Lower leg skin (tissue), 3 donors: ENCODE results near the gene ANKS6.

Experiments used
- POLR2A ChIP-seq, 2 donors: fragments of 450-650 bp; IDR thresholded peaks; one replicate each; pipeline ENCODE4 v1.6.1; 2016 to 2017; ENCODE audit warnings: antibody characterized with exemption in 2 of 2, mild to moderate bottlenecking in 1 of 2, moderate library complexity in 1 of 2
- TF ChIP-seq, protein P1 (sequence below), 3 donors: fragments of 450-650 bp; IDR thresholded peaks; one replicate each; pipeline ENCODE4 v1.5.1; 2016; ENCODE audit warnings: antibody characterized with exemption in 3 of 3, mild to moderate bottlenecking in 3 of 3, moderate library complexity in 2 of 3

DNA sequence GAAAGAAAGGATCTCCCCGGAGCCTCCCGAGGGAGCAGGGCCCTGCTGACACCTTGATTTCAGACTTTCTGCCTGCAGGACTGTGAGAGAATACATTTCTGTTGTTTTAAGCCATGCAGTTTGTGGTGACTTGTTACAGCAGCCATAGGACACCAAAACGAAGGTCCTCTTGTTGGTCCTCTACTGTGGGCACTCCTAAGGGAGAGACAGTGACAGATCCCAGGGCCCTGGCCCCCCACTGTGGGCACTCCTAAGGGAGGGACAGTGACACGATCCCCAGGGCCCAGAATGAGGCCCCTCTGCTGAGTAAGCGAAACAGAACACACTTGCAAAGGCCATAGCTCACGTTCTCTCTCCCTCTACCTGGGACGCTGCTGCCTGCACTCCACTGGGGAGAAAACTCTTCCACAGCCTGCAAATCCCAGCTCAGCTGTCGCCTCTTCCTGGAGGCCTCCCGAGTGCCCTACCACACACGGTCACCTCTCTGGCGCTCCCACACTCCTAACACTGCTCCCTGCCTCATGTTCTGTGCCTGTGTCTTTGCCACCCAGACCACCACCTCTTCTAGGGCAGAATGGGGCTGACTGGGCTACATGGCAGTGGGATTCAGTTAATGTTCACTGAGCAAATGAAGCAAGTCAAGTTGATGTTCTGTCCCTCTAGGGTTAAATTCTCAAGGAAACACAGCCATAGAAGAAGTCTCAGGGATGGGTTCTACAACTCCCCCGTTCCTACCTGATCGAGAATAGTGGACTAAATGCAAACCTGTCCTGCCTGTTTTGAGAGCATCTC is 23.8 kb downstream of the ANKS6 start:
- TF ChIP-seq, protein P1, sequence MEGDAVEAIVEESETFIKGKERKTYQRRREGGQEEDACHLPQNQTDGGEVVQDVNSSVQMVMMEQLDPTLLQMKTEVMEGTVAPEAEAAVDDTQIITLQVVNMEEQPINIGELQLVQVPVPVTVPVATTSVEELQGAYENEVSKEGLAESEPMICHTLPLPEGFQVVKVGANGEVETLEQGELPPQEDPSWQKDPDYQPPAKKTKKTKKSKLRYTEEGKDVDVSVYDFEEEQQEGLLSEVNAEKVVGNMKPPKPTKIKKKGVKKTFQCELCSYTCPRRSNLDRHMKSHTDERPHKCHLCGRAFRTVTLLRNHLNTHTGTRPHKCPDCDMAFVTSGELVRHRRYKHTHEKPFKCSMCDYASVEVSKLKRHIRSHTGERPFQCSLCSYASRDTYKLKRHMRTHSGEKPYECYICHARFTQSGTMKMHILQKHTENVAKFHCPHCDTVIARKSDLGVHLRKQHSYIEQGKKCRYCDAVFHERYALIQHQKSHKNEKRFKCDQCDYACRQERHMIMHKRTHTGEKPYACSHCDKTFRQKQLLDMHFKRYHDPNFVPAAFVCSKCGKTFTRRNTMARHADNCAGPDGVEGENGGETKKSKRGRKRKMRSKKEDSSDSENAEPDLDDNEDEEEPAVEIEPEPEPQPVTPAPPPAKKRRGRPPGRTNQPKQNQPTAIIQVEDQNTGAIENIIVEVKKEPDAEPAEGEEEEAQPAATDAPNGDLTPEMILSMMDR (IDR thresholded peaks at IDR 0.05) = no peak
- TF ChIP-seq POLR2A (IDR thresholded peaks at IDR 0.05) = no peak
